ENCODE data around the gene RIC1.
A peak's percentile ranks its signal among the peaks of the same experiment; 100 is the strongest.
"Not testable (repeated sequence)": the region's sequence is repeated elsewhere in the genome, so short reads cannot be mapped to it uniquely, and the experiment has no call there.

RIC1 gene

DNA sequence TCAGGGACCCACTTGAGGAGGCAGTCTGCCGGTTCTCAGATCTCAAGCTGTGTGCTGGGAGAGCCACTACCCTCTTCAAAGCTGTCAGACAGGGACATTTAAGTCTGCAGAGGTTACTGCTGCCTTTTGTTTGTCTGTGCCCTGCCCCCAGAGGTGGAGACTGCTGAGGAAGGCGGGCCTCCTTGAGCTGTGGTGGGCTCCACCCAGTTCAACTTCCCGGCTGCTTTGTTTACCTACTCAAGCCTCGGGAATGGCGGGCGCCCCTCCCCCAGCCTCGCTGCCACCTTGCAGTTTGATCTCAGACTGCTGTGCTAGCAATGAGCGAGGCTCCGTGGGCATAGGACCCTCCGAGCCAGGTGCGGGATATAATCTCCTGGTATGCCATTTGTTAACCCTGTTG lies 54.7 kb downstream of the RIC1 start:
- not testable (repeated sequence) for DNase-seq

- no peak for DNase-seq
These were observed 55.2 kb downstream of the RIC1 start for GRCh38 chr9:5684101-5684500.

GRCh38 chr9:5688109-5688508 lies 59.2 kb downstream of the RIC1 start:
- no peak for DNase-seq

DNA sequence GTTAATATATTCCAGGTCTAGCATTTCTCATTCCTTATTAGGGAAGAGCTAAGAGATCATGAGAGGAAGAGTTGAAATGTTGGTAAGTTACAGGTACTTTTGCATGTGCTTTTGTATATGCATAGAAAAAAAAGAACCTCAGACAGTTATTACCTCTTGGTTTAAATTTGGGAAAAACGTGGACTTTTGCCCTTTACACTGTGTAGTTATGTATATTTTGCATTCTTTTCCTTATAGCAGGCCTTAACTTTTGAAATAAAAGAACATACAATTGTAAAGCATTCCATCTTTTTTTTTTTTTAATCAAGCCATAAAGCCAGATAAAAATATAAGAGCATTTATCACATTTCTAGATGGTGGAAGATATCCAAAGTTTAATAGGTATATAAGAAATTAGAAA lies 61.4 kb downstream of the RIC1 start:
- DNase-seq: no peak

DNA sequence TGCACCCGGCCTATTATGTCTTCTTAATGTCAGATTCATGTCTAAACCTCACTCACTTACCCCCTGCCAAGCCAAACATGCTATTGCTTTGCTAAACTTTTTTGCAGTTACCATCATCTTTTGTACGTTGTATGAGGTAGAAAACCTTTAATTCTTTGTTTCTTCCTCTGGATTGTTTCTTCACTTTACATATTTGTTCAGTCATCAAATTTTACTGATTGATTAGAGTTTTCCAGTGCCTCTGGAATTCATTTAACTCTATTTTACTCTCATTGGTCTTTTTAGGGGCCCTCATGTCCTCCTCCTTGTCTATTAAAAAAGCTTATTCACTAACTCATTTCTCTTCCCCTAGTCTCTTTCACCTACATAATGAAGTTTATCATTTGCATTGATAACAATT lies 67.0 kb downstream of the RIC1 start:
- DNase-seq: no peak

DNA sequence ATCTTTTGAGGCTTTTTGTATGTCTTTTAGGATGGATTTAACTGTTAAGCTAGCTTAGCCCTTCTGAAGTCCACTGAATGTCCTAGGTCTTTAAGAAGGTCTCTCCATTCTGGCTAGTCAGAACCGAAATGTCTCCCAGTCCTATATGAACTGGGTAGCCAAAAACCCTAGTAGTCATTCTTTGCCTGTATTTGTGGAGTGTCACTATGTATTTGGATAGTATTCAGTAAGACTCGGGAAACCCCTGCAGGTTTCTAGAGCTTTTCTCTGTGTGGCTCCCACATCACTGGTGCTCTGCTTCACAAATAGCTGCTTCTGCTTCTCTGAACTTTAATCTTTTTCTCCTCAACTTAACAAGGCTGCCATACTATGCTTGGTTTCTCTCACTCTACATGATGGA lies 68.0 kb downstream of the RIC1 start:
- no peak for DNase-seq

DNA sequence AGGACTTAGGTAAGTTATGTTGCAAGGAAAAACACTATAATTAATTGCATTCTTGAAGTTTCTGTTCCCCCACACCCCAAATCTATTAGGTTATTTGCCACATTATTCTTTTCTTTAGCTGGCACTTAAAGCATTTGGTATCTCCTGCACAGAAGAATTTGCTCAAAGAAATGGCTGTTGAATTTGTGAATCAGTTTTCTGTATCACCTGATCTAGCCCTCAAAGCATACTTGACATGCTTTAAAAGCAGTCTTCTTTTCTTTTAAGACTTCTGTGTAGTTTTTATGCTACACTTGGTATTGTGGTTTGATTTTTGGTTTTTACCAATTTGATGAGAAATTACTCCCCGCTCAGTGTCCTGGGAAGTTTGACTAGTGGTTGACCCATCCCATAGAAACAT lies 69.1 kb downstream of the RIC1 start:
- DNase-seq: no peak

DNA sequence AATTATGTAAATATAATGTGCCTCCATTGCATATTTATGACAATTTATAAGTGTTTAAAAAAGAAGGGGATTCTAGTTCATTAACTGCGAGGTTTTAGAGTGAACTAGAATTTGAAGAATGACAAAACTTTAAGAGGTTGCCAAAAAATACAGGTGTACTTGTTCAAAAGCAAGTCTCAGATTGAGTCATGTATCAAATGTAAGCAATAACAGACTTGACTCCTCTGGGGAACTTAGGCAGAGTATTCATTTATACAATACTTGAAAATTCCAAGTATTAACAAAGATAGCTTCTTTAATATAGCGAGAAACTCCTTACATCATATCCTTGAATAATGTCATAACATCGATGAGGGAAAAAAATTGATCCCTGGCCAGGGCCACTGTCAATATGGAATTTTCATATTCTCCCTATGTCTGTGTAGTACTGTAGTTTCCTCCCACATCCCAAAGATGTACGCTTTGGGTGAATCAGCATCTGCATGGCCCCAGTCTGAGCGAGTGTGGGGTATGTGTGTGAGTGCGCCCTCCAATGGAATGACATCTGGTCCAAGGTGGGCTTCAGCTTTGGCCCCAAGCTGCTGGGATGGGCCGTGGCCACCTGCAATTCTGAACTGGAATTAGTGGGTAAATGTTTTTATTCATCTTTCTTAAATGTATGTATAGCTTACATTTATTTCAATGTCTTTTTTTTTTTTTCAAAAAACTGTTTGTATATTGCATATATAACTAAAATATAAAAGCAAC lies 70.1 kb downstream of the RIC1 start:
- no peak for DNase-seq

GRCh38 chr9:5708414-5708813 lies 79.5 kb downstream of the RIC1 start:
- no peak for DNase-seq

DNA sequence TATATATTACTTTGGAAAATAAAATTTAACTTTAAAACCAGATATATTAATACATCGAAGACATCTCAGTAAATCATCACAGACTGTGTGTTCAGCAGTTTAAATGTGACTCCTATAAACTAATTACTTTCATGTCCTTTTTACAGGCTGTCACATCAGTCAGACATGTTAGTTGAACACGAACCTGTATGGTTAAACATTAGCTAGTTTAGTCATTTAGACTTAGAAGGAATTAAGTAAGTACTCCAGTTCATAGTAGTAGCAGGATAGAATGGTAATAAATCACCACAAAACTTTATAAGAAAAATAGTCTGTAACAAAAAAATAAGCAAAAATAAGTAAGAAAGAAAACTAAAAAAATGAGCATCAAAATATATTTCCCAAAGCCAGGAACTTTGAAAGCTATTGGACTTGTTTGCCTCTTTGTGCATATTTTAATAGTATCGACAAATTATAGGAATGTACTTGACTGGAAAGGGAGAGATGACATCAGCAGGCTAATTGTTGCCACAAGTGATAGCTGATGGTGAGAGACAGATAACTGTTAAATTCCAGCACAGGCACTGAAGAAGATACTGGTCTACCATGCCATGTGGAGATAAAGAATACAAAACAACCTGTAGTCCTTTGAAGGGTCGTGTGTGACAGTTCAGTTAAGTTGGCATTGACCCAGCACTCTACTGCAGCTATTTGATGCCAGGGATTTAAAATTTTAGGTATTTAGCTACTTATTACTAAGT lies 83.9 kb downstream of the RIC1 start:
- DNase-seq: no peak

DNA sequence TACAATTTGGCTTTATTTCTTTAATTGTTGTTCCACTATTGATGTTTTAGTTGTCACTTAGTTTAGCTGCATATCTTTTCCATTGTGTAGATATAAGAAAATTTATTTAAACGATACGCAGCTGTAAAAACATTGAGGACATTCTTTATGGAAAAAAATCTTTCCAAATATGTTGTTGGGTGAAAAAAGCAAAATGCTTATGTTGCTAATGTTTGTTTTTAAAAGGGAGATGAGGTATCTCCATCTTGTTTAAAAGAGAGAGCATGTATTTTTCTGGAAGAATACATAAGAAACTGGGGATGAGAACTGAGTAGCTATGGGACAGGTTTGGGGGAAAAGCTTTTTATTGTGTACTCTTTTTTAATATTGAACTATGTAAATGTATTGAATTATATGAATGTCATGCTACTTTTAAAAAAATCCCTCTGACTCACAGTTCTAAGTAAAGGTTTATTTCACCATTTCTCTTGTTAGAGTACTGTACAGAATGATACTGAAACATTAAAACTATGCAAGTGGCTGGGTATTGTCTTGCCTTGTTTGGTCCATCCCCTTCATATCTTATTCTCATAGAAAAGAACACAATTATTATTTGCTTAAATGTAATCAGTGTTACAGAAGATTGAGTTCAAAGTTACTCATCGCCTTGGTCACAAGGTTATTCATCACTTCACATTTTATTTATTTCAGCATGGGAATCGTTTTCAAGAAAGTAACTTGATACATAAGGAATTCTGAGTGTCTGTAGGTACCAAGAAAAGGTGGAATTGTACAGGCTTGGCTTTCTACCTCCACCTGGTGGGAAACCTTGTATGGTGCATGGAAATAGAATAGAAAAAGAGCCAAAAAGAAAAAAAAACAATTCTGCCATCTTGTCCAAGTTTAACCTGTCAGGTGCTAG lies 85.8 kb downstream of the RIC1 start:
- DNase-seq: no peak

- DNase-seq: no peak
These were observed 86.7 kb downstream of the RIC1 start for GRCh38 chr9:5715548-5716127.

- not testable (repeated sequence) for DNase-seq
These were observed 88.5 kb downstream of the RIC1 start for GRCh38 chr9:5717434-5717833.

DNA sequence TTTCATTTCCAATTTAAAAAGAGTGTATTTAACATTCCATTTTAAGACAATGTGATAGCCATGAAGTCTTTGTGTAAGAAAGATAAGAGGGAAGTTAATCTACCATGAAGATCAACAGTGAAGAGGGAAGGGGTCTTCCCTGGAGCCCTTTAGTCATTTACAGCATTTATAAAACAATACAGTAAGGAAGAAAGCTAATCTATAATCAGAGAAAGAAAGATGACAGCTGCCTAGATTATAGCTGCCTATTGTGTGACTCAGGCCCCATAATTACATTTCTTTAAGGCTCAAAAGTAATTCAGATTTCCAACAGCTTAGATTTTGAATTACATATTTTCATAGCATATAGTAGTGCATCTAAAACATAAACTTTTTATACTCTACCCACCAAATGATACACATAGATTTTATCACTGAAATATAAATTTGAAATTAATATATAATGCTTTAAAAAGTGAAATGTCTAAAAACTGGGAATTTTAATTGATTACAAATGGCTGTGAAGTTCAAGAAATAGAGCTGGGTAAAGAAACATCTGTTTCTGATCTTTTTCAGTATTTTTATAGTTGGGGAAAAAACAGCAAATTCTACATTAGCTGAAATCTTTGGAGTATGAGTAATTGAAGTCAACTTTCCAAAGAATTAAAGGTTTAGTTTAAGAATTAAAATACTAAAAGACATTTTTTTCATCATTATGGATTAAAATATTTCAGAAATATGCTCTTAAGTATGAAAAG lies 89.6 kb downstream of the RIC1 start:
- DNase-seq: no peak

- DNase-seq: peak; percentile 13
These were observed 90.4 kb downstream of the RIC1 start for GRCh38 chr9:5719100-5719926.

GRCh38 chr9:5720151-5720550 lies 91.2 kb downstream of the RIC1 start:
- no peak for DNase-seq

DNA sequence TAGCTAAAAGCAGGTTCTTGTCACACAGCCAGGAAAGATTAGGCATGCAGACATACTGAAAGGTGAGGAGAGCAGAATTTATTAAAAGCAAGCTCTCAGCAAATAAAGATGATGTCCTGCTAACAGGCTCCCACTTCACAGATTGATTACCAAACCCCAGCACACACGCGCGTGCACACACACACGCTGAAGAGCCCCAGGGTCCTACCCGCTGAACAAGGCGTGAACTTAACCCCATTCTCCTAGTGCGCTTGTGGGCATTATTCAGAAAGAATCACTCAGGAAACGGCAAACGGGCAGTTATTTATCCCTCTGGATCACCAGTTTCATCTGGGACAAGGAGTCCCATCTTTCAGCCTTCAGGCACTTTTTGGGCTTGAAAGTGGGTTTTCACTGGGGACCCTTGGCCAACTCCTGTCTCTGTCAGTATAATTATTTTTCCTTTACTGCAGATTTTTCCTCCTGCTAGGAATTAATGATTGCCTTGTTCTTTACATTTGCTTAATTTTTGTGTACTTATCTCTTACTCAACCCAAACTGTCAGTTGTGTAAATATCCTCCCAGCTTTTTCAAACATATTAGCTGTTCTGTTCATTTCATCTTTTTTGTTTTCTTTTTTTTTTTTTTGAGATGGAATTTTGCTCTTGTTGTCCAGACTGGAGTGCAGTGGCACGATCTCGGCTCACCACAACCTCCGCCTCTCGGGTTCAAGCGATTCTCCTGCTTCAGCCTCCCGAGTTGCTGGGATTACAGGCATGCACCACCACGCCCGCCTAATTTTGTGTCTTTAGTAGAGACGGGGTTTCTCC lies 92.6 kb downstream of the RIC1 start:
- DNase-seq: no peak

GRCh38 chr9:5722679-5723078 lies 93.8 kb downstream of the RIC1 start:
- DNase-seq: not testable (repeated sequence)

GRCh38 chr9:5735072-5735471 lies 106.2 kb downstream of the RIC1 start:
- DNase-seq: no peak

- DNase-seq: no peak
These were observed 107.8 kb downstream of the RIC1 start for GRCh38 chr9:5736563-5737346.
